IMR-90 (cell line): ENCODE measurements around the gene GNA14. TPM values are rescaled to one million over a fixed set of nuclear protein-coding genes. Genes with fewer than 3 reads are reported as not detected.

Source experiments
- ATAC-seq: fragments of 200-7000 bp; cut with Tn5 transposase; 2 replicates; pipeline ENCODE4 v1.9.1; 2020; ENCODE audit warnings: low read depth, mild to moderate bottlenecking, moderate library complexity
- BruUV-seq: library from RNA; stranded (reverse); fragments of 400-500 nt; replicated peaks from 2 replicates; lab custom pipeline; 2021; lab: Mats Ljungman, UMichigan
- CTCF ChIA-PET: fragments of 300-600 bp; formaldehyde crosslinking; extraction: SDS; loops from one replicate; lab custom pipeline; 2021; ENCODE audit warnings: antibody characterized with exemption; lab: Yijun Ruan, JAX
- POLR2A ChIA-PET: fragments of 300-600 bp; sonication (Branson Sonifier 250); formaldehyde crosslinking; loops from one replicate; lab custom pipeline; 2022; ENCODE audit warnings: antibody characterized with exemption; ENCODE audit not compliant: unreplicated experiment; lab: Charles Lee
- DNase-seq: peaks from one replicate; pipeline ENCODE4 v3.0.0; 2013
- H2AFZ ChIP-seq: replicated peaks from 2 replicates; pipeline ENCODE3; 2013; ENCODE audit warnings: low read length, mild to moderate bottlenecking; ENCODE audit not compliant: poor library complexity
- H2AK5ac ChIP-seq: 2 replicates; pipeline ENCODE4 v1.6.1; 2013; ENCODE audit warnings: low read depth, low read length, inconsistent platforms
- H2AK9ac ChIP-seq: replicated peaks from 2 replicates; pipeline ENCODE3; 2013; ENCODE audit warnings: mild to moderate bottlenecking, low read depth, low read length, moderate library complexity; ENCODE audit not compliant: poor library complexity
- H2BK120ac ChIP-seq: 2 replicates; pipeline ENCODE4 v1.6.1; 2013; ENCODE audit warnings: low read depth, low read length, inconsistent platforms
- H2BK15ac ChIP-seq: 3 replicates; pipeline ENCODE4 v1.6.1; 2013; ENCODE audit warnings: low read depth, low read length, inconsistent platforms
- H2BK20ac ChIP-seq: 2 replicates; pipeline ENCODE4 v1.6.1; 2013; ENCODE audit warnings: low read depth, mild to moderate bottlenecking, inconsistent platforms, low read length, moderate library complexity
- H2BK5ac ChIP-seq: 2 replicates; pipeline ENCODE4 v1.6.1; 2013; ENCODE audit warnings: mild to moderate bottlenecking, low read depth, low read length, inconsistent platforms; ENCODE audit not compliant: poor library complexity, severe bottlenecking
- H3K14ac ChIP-seq: replicated peaks from 2 replicates; pipeline ENCODE4 v1.6.1; 2013; ENCODE audit warnings: low read depth, low read length, inconsistent platforms
- H3K18ac ChIP-seq: 2 replicates; pipeline ENCODE4 v1.6.1; 2013; ENCODE audit warnings: low read depth, low read length, control low read depth
- H3K23ac ChIP-seq: 2 replicates; pipeline ENCODE4 v1.6.1; 2013; ENCODE audit warnings: low read depth, low read length, inconsistent platforms
- H3K27ac ChIP-seq: 2 replicates; pipeline ENCODE4 v1.5.1; 2013; ENCODE audit warnings: mild to moderate bottlenecking, control low read depth, low read length; ENCODE audit not compliant: insufficient read depth
- H3K27me3 ChIP-seq: 2 replicates; pipeline ENCODE4 v1.6.1; 2013; ENCODE audit warnings: low read length; ENCODE audit not compliant: control insufficient read depth, insufficient read depth
- H3K36me3 ChIP-seq: 2 replicates; pipeline ENCODE4 v1.6.1; 2013; ENCODE audit warnings: low read length, mixed read lengths; ENCODE audit not compliant: control insufficient read depth, insufficient read depth
- H3K4ac ChIP-seq: 2 replicates; pipeline ENCODE4 v1.6.1; 2013; ENCODE audit warnings: low read depth, low read length, inconsistent platforms
- H3K4me1 ChIP-seq: 2 replicates; pipeline ENCODE4 v1.6.1; 2013; ENCODE audit warnings: low read length, mixed read lengths; ENCODE audit not compliant: control insufficient read depth, insufficient read depth
- H3K4me2 ChIP-seq: 2 replicates; pipeline ENCODE4 v1.6.1; 2013; ENCODE audit warnings: low read depth, mild to moderate bottlenecking, control low read depth, low read length, moderate library complexity
- H3K4me3 ChIP-seq: 2 replicates; pipeline ENCODE4 v1.5.1; 2013; ENCODE audit warnings: low read depth, mild to moderate bottlenecking, control low read depth, low read length, moderate library complexity; ENCODE audit not compliant: insufficient read depth
- H3K56ac ChIP-seq: 2 replicates; pipeline ENCODE4 v1.6.1; 2013; ENCODE audit warnings: low read length, inconsistent platforms; ENCODE audit not compliant: insufficient read depth; ENCODE audit errors: extremely low read depth
- H3K79me1 ChIP-seq, 2 experiments: 2 replicates each; pipeline ENCODE4 v1.6.1; 2013; ENCODE audit warnings: low read length in 2 of 2, inconsistent platforms in 1 of 2, low read depth in 1 of 2
- H3K9ac ChIP-seq: 2 replicates; pipeline ENCODE4 v1.6.1; 2013; ENCODE audit warnings: low read depth, low read length, control low read depth
- H3K9me1 ChIP-seq: 2 replicates; pipeline ENCODE4 v1.6.1; 2013; ENCODE audit warnings: low read length, inconsistent platforms; ENCODE audit not compliant: insufficient read depth
- H3K9me3 ChIP-seq: 2 replicates; pipeline ENCODE4 v1.6.1; 2013; ENCODE audit warnings: low read length; ENCODE audit not compliant: control insufficient read depth, insufficient read depth
- H4K20me1 ChIP-seq: 2 replicates; pipeline ENCODE4 v1.6.1; 2013; ENCODE audit warnings: low read length, inconsistent platforms; ENCODE audit not compliant: insufficient read depth
- H4K5ac ChIP-seq: 2 replicates; pipeline ENCODE4 v1.6.1; 2013; ENCODE audit warnings: mild to moderate bottlenecking, low read depth, low read length, control low read depth
- H4K8ac ChIP-seq, 2 experiments: 2 replicates each; pipeline ENCODE4 v1.6.1; 2013; ENCODE audit warnings: low read depth in 2 of 2, low read length in 2 of 2, control low read depth in 1 of 2, inconsistent platforms in 1 of 2
- H4K91ac ChIP-seq: 2 replicates; pipeline ENCODE4 v1.6.1; 2013; ENCODE audit warnings: low read depth, low read length, inconsistent platforms; ENCODE audit not compliant: insufficient read depth
- BHLHE40 ChIP-seq: fragments of 150-350 bp; IDR thresholded peaks from 2 replicates; pipeline ENCODE4 v1.6.1; 2016; ENCODE audit warnings: mild to moderate bottlenecking, low read depth, low read length
- CEBPB ChIP-seq: IDR thresholded peaks from 2 replicates; pipeline ENCODE4 v1.6.1; 2012; ENCODE audit warnings: low read depth, low read length, improper control_type of control experiment
- CTCF ChIP-seq: conservative IDR thresholded peaks from 2 replicates; pipeline ENCODE4 v1.5.1; 2012; ENCODE audit warnings: mild to moderate bottlenecking, low read depth, low read length, improper control_type of control experiment
- ELK1 ChIP-seq: fragments of 150-350 bp; IDR thresholded peaks from 2 replicates; pipeline ENCODE4 v1.6.1; 2016; ENCODE audit warnings: low read depth, mild to moderate bottlenecking, low read length, moderate library complexity, borderline replicate concordance
- FOS ChIP-seq: fragments of 150-350 bp; IDR thresholded peaks from 2 replicates; pipeline ENCODE4 v1.6.1; 2016; ENCODE audit warnings: low read depth, low read length
- MAFK ChIP-seq: IDR thresholded peaks from 2 replicates; pipeline ENCODE4 v1.6.1; 2012; ENCODE audit warnings: low read depth, low read length, improper control_type of control experiment
- MAZ ChIP-seq: IDR thresholded peaks from 2 replicates; pipeline ENCODE4 v1.6.1; 2012; ENCODE audit warnings: low read depth, mild to moderate bottlenecking, low read length, improper control_type of control experiment, moderate library complexity, borderline replicate concordance
- MXI1 ChIP-seq: IDR thresholded peaks from 2 replicates; pipeline ENCODE4 v1.6.1; 2012; ENCODE audit warnings: low read depth, mild to moderate bottlenecking, low read length, moderate library complexity, borderline replicate concordance
- NFE2L2 ChIP-seq: fragments of 150-350 bp; IDR thresholded peaks from 2 replicates; pipeline ENCODE4 v1.6.1; 2016; ENCODE audit warnings: low read depth, mild to moderate bottlenecking, low read length
- POLR2A ChIP-seq: IDR thresholded peaks from 2 replicates; pipeline ENCODE4 v1.6.1; 2012; ENCODE audit warnings: mild to moderate bottlenecking, low read depth, low read length
- RAD21 ChIP-seq: IDR thresholded peaks from 2 replicates; pipeline ENCODE4 v1.6.1; 2012; ENCODE audit warnings: low read length, improper control_type of control experiment
- RCOR1 ChIP-seq: IDR thresholded peaks from 2 replicates; pipeline ENCODE4 v1.6.1; 2012; ENCODE audit warnings: mild to moderate bottlenecking, low read length, improper control_type of control experiment; ENCODE audit not compliant: insufficient replicate concordance
- RFX5 ChIP-seq: IDR thresholded peaks from 2 replicates; pipeline ENCODE4 v1.8.0; 2012; ENCODE audit warnings: low read depth, mild to moderate bottlenecking, low read length, moderate library complexity
- SMC3 ChIP-seq: fragments of 150-350 bp; IDR thresholded peaks from 2 replicates; pipeline ENCODE4 v1.6.1; 2016; ENCODE audit warnings: low read depth, mild to moderate bottlenecking, antibody characterized with exemption, low read length, moderate library complexity
- USF2 ChIP-seq: fragments of 150-350 bp; IDR thresholded peaks from 2 replicates; pipeline ENCODE4 v1.6.1; 2017; ENCODE audit warnings: mild to moderate bottlenecking, antibody characterized with exemption, low read length, low read depth
- WGBS, 2 experiments: methylation state at CpG; one replicate each; pipeline versions ENCODE4 v1.1.5 to v1.1.7; 2013; ENCODE audit warnings: missing lambda C conversion rate in 2 of 2; ENCODE audit not compliant: insufficient read length in 1 of 2; ENCODE audit errors: extremely low coverage in 2 of 2; 5-methylcytosine and 5-hydroxymethylcytosine counted together
- dilution Hi-C: fragments of 300-500 bp; cut with HindIII; formaldehyde crosslinking; loops from one replicate; pipeline ENCODE4 v1.14.3; 2018; ENCODE audit warnings: low sequenced_read_pairs; ENCODE audit not compliant: unreplicated experiment
- in situ Hi-C: fragments of 300-500 bp; cut with MboI; formaldehyde crosslinking; loops from 3 replicates; pipeline ENCODE4 v1.14.3; 2019; ENCODE audit warnings: low sequenced_read_pairs, inconsistent platforms, mixed read lengths
- intact Hi-C: fragments of 100-400 bp; cut with micrococcal nuclease; formaldehyde crosslinking; loops from 2 replicates; pipeline ENCODE4 v1.10.0; 2022
- polyA plus RNA-seq, 3 experiments: library from polyadenylated mRNA; depleted of rRNA; stranded (reverse); fragments of >200 nt; gene quantifications; 2 replicates each; pipeline ENCODE4 v1.2.3, GENCODE V29; 2012; ENCODE audit warnings: low replicate concordance in 1 of 3
- total RNA-seq: library from RNA; depleted of rRNA; stranded (reverse); fragments of >200 nt; gene quantifications from 2 replicates; pipeline ENCODE4 v1.2.3, GENCODE V29; 2012

GNA14 gene
- total and polyA plus RNA-seq, 2 of the 4 experiments (the other 2 are of a cell fraction) = under 0.01 to 0.03 TPM

- POLR2A ChIA-PET = no interaction called here
- DNase-seq = no peak
- CTCF ChIA-PET = no interaction called here
- Histone ChIP-seq H2BK20ac (no peak overlapping the region), H3K36me3 (no peaks in the 10 kb centered on the region), H3K4me3 (no peak overlapping the region), H3K18ac (no peak overlapping the region), H3K79me1 (no peaks in the 10 kb centered on the region), H3K9ac (no peak overlapping the region), H3K27me3 (no peaks in the 10 kb centered on the region), H3K14ac (no peak overlapping the region), H2AK5ac (no peak overlapping the region), H3K4ac (no peak overlapping the region), H3K9me3 (peaks cover 7% of the 10 kb centered on the region), H4K8ac (no peak overlapping the region), H4K5ac (no peak overlapping the region), H4K20me1 (no peaks in the 10 kb centered on the region), H3K4me2 (no peak overlapping the region), H2BK120ac (no peak overlapping the region), H3K23ac (no peak overlapping the region), H3K4me1 (no peaks in the 10 kb centered on the region), H2BK15ac (no peak overlapping the region), H4K91ac (no peak overlapping the region), H2AFZ (no peak overlapping the region), H2AK9ac (no peak overlapping the region), H3K56ac (no peak overlapping the region), H3K27ac (no peak overlapping the region), H2BK5ac (no peak overlapping the region), H3K9me1 (no peaks in the 10 kb centered on the region)
- no peak for ATAC-seq
- BruUV-seq = no TSS peak
- WGBS, 2 experiments = 17% methylated on average over 1 of the region's 7 CpGs; no CpG with 5 or more reads in 1 of the 2 experiments
- no peak for TF ChIP-seq CTCF
- no peak for TF ChIP-seq USF2
- TF ChIP-seq MAFK = no peak
- no peak for TF ChIP-seq RCOR1
- no peak for TF ChIP-seq RAD21
- no peak for TF ChIP-seq CEBPB
- TF ChIP-seq ELK1 = no peak
- no peak for TF ChIP-seq SMC3
- no peak for TF ChIP-seq NFE2L2
- TF ChIP-seq MXI1 = no peak
- TF ChIP-seq BHLHE40 = no peak
- no peak for TF ChIP-seq RFX5
- no peak for TF ChIP-seq MAZ
- no peak for TF ChIP-seq POLR2A
- TF ChIP-seq FOS = no peak
- intact Hi-C loops (no loop called here), in situ Hi-C loops (no loop called here), dilution Hi-C loops (no loop called here)
These were observed 104.8 kb downstream of the GNA14 start for GRCh38 chr9:77543131-77543822.
